ENCODE results near the gene CXCL10.

- TF ChIP-seq CTCF (IDR thresholded peaks at IDR 0.05 in 8 of 11, conservative IDR thresholded peaks at IDR 0.05 in 3 of 11) (no peak), POLR2A (IDR thresholded peaks at IDR 0.05) (no peak)
Measured at GRCh38 chr4:75980576-75980975, 42.7 kb downstream of the CXCL10 start.

Measured in spleen (tissue), 7 donors.